DND-41 (cell line): ENCODE data around the gene SS18.

Source experiments
- EZH2 ChIP-seq: IDR thresholded peaks from 3 replicates; pipeline ENCODE4 v1.6.1; 2012; ENCODE audit warnings: borderline replicate concordance, low read depth, mild to moderate bottlenecking, moderate library complexity, low read length, inconsistent platforms; ENCODE audit not compliant: severe bottlenecking
- TF ChIP-seq, protein P1 (sequence below): IDR thresholded peaks from 2 replicates; pipeline ENCODE4 v1.5.1; 2012; ENCODE audit warnings: borderline replicate concordance, low read length, moderate library complexity, mild to moderate bottlenecking; ENCODE audit not compliant: poor library complexity, severe bottlenecking; ENCODE audit errors: extremely low read depth

- TF ChIP-seq, protein P1, sequence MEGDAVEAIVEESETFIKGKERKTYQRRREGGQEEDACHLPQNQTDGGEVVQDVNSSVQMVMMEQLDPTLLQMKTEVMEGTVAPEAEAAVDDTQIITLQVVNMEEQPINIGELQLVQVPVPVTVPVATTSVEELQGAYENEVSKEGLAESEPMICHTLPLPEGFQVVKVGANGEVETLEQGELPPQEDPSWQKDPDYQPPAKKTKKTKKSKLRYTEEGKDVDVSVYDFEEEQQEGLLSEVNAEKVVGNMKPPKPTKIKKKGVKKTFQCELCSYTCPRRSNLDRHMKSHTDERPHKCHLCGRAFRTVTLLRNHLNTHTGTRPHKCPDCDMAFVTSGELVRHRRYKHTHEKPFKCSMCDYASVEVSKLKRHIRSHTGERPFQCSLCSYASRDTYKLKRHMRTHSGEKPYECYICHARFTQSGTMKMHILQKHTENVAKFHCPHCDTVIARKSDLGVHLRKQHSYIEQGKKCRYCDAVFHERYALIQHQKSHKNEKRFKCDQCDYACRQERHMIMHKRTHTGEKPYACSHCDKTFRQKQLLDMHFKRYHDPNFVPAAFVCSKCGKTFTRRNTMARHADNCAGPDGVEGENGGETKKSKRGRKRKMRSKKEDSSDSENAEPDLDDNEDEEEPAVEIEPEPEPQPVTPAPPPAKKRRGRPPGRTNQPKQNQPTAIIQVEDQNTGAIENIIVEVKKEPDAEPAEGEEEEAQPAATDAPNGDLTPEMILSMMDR = no peak
- TF ChIP-seq EZH2 = no peak
Observed at GRCh38 chr18:26046419-26047077, 43.9 kb downstream of the SS18 start.
